HG02852 (cell line): ENCODE data around the gene HILPDA.
A peak's percentile ranks its signal among the peaks of the same experiment; 100 is the strongest.
"Not testable (repeated sequence)": the region's sequence is repeated elsewhere in the genome, so short reads cannot be mapped to it uniquely, and the experiment has no call there.

Experiments
- ATAC-seq: cut with Tn5 transposase; IDR thresholded peaks from one replicate; pipeline ENCODE4 v1.9.1; 2021; ENCODE audit warnings: mild to moderate bottlenecking, moderate library complexity; ENCODE audit not compliant: unreplicated experiment

Gene HILPDA

GRCh38 chr7:128431221-128431620 lies 24.5 kb upstream of the HILPDA start:
- ATAC-seq = no peak

- ATAC-seq = no peak
Observed at GRCh38 chr7:128431754-128432153, 23.9 kb upstream of the HILPDA start.

- no peak for ATAC-seq
Observed at GRCh38 chr7:128434413-128435326, 21.0 kb upstream of the HILPDA start.

- no peak for ATAC-seq
Observed at GRCh38 chr7:128435327-128435686, 20.4 kb upstream of the HILPDA start.

GRCh38 chr7:128437426-128438332 lies 18.0 kb upstream of the HILPDA start:
- ATAC-seq = peak; percentile 78

- ATAC-seq = no peak
Observed at GRCh38 chr7:128442356-128442755, 13.3 kb upstream of the HILPDA start.

GRCh38 chr7:128443831-128444600 lies 11.7 kb upstream of the HILPDA start:
- no peak for ATAC-seq

GRCh38 chr7:128446306-128446705 lies 9.4 kb upstream of the HILPDA start:
- no peak for ATAC-seq

- no peak for ATAC-seq
Observed at GRCh38 chr7:128447941-128448564, 7.6 kb upstream of the HILPDA start.

- ATAC-seq = no peak
Observed at GRCh38 chr7:128448751-128449302, 6.9 kb upstream of the HILPDA start.

- ATAC-seq = no peak
Observed at GRCh38 chr7:128450409-128450808, 5.3 kb upstream of the HILPDA start.

- ATAC-seq = no peak
Observed at GRCh38 chr7:128450913-128451312, 4.8 kb upstream of the HILPDA start.

GRCh38 chr7:128452552-128452951 lies 3.1 kb upstream of the HILPDA start:
- ATAC-seq = no peak

GRCh38 chr7:128453836-128454804 lies 1.6 kb upstream of the HILPDA start:
- no peak for ATAC-seq

- ATAC-seq = no peak
Observed at GRCh38 chr7:128454808-128455542, 703 bp upstream of the HILPDA start.

GRCh38 chr7:128456255-128456725 lies 612 bp downstream of the HILPDA start:
- ATAC-seq = peak; percentile 20

- ATAC-seq = not testable (repeated sequence)
Observed at GRCh38 chr7:128457385-128457784, 1.7 kb downstream of the HILPDA start.

- ATAC-seq = peak; percentile 13
Observed at GRCh38 chr7:128458956-128459355, 3.3 kb downstream of the HILPDA start.
